Left forelimb (tissue), 1 donor: ENCODE data around the gene TDRKH.

Experiments
- DNase-seq: peaks from one replicate; pipeline ENCODE4 v3.0.0-alpha.2; 2018; ENCODE audit warnings: low spot score

The TDRKH gene

DNA sequence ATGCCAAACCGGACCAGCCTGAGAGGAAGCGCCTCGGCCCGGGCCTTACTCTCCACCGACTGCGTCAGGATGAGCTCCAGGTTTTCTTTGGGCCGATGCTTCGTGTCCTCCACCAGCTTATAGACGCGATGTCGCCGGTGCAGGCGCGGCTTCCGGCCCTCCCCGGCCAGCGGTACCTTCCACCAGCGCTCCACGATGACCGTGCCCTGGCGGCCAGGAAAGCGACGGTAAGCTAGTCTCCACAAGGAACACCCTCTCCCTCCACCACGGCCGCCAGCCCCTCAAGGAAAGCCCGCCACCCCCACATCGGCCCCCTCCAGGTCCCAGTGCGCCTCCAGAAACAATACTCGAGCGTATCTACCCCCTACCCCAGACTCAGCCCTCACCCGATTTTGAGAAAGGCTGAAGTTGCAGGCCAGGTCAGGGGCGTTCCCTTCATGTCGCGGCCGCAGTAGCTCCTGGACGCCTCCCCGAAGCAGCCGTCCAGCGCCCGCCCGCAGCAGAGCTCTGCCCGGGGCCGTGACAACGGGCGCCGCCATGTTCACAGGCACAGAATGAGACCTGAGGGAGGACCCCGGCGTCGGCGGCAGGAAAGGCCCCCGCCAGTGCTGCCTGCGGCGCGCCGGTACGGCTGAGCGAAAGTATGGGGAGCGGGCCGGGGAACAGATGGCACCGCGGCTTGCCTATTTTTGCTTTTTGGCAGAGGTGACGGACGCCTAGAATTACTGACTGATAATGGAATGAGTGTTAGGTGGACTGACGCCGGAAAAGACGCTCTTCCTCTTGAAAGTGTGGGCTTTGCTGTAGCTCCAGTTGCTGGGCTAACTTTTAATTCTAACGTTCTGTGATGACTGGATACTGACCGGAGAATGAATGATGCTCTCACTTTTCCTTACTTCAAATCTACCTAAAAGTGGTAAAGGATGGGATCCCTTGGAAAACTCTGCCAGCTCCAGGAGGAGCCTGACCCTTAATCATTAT is 27.1 kb downstream of the TDRKH start, which contains the start of gene MRPL9:
Gene MRPL9, minus strand, starts transcription at position 556 of the 981 bp plus-strand sequence. Its CDS starts 17 bp downstream, at position 539.
- DNase-seq: peak; percentile 91

DNA sequence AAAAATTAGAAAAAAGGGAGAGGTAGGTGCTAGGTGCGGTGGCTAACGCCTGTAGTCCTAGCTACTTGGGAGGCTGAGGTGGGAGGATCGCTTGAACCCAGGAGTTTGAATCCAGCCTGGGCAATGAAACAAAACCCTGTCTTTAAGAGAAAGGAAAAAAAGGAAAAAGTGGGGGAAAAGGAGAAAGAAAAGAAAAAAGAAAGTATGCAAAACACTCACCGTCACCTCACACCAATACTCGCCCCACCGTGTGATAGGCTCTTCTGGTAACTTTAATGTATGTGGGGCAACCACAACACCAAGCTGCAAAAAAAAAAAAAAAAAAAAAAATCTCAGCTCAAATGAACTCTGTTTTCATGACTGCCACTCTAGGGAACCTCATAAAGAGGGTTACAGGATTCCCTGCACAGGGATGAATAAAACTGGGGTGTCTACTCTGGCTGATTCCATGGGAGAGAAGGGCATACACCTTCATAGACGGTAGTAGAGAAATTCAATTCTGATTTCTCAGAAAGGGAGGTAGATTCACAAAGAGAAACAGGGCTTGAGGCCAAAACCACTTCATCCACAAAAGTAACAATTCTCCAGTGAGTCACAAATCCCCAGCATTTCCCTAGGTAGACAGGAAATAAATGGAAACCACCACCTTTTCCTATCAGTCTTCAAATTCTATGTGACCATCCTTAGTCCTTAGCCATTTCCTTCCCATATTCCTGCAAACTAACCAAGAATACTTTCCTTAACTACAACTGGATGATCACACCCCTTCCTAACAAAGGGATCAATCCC is 29.5 kb downstream of the TDRKH start:
- no peak for DNase-seq

DNA sequence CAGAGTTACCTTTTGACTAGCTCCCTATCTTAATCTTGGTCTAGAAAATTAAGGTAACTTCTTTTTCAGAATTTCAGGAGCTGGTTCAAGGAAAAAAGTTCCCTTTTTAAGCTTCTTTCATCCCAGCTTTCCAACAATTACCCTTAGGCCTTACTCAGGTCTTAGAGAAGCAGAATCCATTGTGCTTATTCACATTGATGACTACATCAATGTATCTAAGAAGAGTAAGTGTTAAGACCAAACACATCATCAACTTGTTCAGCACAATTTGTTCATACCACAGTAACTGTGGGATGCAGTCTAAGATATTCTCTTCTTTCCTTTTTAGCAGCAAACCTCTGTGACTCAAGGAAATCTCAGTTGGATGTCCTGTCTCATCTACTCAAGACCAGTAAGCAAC is 31.1 kb downstream of the TDRKH start:
- DNase-seq: no peak

GRCh38 chr1:151756291-151756690 is 34.0 kb downstream of the TDRKH start:
- DNase-seq: no peak

- peak; percentile 2 for DNase-seq
Observed at GRCh38 chr1:151741516-151741915, 48.8 kb downstream of the TDRKH start.

- DNase-seq: no peak
Observed at GRCh38 chr1:151739590-151740355, 50.5 kb downstream of the TDRKH start.

DNA sequence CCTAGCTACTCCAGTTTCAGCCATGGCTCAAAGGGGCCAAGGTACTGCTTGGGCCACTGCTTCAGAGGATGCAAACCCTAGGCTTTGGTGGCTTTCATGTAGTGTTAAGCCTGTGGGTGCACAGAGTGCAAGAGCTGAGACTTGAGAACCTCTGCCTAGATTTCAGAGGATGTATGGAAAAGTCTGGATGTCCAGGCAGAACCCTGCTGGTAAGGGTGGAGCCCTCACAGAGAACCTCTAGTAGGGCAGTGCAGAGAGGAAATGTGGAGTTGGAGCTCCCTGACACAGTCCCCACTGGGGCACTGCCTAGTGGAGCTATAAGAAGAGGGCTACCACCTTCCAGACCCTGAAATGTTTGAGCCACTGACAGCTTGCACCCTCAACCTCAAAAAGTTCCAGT is 52.8 kb downstream of the TDRKH start:
- peak; percentile 45 for DNase-seq

DNA sequence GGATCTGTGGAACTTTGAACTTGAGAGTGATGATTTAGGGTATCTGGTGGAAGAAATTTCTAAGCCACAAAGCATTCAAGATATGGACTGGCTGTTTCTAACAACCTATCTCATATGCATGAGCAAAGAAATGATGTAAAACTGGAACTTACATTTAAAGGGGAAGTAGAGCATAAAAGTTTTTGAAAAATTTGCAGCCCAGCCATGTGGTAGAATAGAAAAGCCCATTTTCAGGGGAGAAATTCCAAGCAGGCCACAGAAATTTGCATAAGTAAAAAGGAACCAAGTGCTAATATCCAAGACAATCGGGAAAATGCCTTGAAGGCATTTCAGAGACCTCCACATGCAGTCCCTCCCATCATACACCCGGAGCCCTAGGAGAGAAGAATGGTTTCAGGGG is 53.3 kb downstream of the TDRKH start:
- no peak for DNase-seq

GRCh38 chr1:151733995-151734394 is 56.3 kb downstream of the TDRKH start:
- DNase-seq: peak; percentile 11

- peak; percentile 4 for DNase-seq
Observed at GRCh38 chr1:151733126-151733525, 57.2 kb downstream of the TDRKH start.

- DNase-seq: peak; percentile 2
Observed at GRCh38 chr1:151729966-151730291, 60.4 kb downstream of the TDRKH start.

DNA sequence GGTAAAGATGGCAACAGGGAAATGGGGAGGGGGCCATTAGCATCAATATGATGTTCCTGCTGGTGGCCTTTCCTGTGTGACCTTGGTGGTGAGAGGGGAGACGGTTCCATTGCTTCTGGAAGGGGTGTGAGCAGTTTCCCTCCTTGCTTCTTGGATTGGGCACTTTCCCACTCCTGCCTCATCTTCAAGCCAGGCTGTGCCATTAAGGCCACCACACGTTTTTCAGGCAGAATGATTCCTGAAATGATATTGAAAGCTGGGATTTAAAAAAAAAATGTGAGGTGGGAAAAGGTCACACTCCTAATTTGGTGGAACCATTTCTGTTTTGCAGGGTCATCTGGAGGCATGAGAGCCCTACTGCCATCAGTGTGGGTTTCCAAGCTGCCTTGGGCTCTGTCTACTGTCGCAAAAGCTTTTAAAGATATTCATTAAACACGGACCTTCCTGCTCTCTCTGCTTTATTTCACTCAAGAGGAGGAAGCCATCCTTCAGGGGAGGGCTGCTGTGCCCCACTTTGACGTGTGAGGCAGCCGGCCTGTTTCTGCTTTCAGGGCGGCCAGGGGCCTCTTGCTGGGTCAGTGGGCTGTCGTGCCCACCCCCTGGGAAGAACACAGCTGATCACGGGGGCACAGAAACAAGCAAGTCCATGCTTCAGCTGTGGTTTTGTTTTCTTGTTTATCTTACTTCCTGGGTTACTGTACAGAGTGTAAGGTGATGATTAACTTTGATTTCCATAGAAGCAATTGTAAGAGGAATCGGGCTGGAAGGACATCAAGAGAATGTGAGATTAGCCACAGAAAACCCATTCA is 60.9 kb downstream of the TDRKH start:
- peak; percentile 40 for DNase-seq

- DNase-seq: peak; percentile 57
Observed at GRCh38 chr1:151728151-151729054, 61.9 kb downstream of the TDRKH start.

GRCh38 chr1:151723726-151724370 is 66.5 kb downstream of the TDRKH start:
- no peak for DNase-seq
